HCT116 (cell line): ENCODE results near the gene BCL2L15. TPM values are rescaled to one million over a fixed set of nuclear protein-coding genes. Genes with fewer than 3 reads are reported as not detected.

Experiments used
- ATAC-seq: fragments of 200-7000 bp; cut with Tn5 transposase; 2 replicates; pipeline ENCODE4 v1.9.1; 2020; ENCODE audit warnings: mild to moderate bottlenecking, moderate library complexity
- BruUV-seq: library from RNA; stranded (reverse); fragments of 400-500 nt; replicated peaks from 2 replicates; lab custom pipeline; 2021; lab: Mats Ljungman, UMichigan
- CTCF ChIA-PET: fragments of 300-600 bp; sonication (Branson Sonifier 250); formaldehyde crosslinking; loops from one replicate; lab custom pipeline; 2021; ENCODE audit warnings: antibody characterized with exemption; lab: Charles Lee
- POLR2A ChIA-PET: fragments of 300-600, 350-600 bp; sonication (Branson Sonifier 250); formaldehyde crosslinking; loops from one replicate; lab custom pipeline; 2021; ENCODE audit warnings: antibody characterized with exemption; lab: Charles Lee
- RAD21 ChIA-PET, 2 experiments: fragments of 300-600 bp; sonication (Branson Sonifier 250); formaldehyde crosslinking; loops; one replicate each; lab custom pipeline; 2023; ENCODE audit warnings: low total read pairs in 2 of 2; ENCODE audit not compliant: uncharacterized antibody in 2 of 2, unreplicated experiment in 2 of 2, low non-redundant PET in 1 of 2; lab: Charles Lee
- DNase-seq: peaks from one replicate; pipeline ENCODE4 v3.0.0-alpha.2; 2010; ENCODE audit warnings: low read depth, low spot score
- H2AFZ ChIP-seq: fragments of 200-600 bp; shearing (Covaris generic), sonication (generic); 2 replicates; pipeline ENCODE4 v1.6.1; 2017; ENCODE audit warnings: low read depth, mixed run types, mixed read lengths, antibody characterized with exemption, low read length; ENCODE audit not compliant: poor library complexity, severe bottlenecking
- H3K27ac ChIP-seq: 2 replicates; pipeline ENCODE4 v1.5.1; 2012; ENCODE audit warnings: low read depth, low read length
- H3K27me3 ChIP-seq: fragments of 200-600 bp; sonication (generic); 2 replicates; pipeline ENCODE4 v1.6.1; 2016; ENCODE audit warnings: mixed run types, low read length, mixed read lengths; ENCODE audit not compliant: insufficient read depth
- H3K36me3 ChIP-seq, 2 experiments: fragments of 200-500 bp in 1 of 2; fragments of 200-600 bp in 1 of 2; sonication (Bioruptor generic) in 1 of 2; sonication (generic) in 1 of 2; 2 replicates each; pipeline versions ENCODE4 v1.5.1 to v1.6.1; 2014 to 2016; ENCODE audit warnings: low read length in 2 of 2, inconsistent platforms in 1 of 2, mixed read lengths in 1 of 2, mixed run types in 1 of 2; ENCODE audit not compliant: insufficient read depth in 2 of 2, control insufficient read depth in 1 of 2
- H3K4me1 ChIP-seq, 2 experiments: fragments of 200-600 bp in 1 of 2; sonication (generic) in 1 of 2; 2 replicates each; pipeline versions ENCODE4 v1.5.1 to v1.6.1; 2012 to 2017; ENCODE audit warnings: low read length in 2 of 2, inconsistent platforms in 1 of 2, mild to moderate bottlenecking in 1 of 2, mixed read lengths in 1 of 2, mixed run types in 1 of 2, moderate library complexity in 1 of 2; ENCODE audit not compliant: insufficient read depth in 2 of 2, control insufficient read depth in 1 of 2
- H3K4me2 ChIP-seq: fragments of 200-600 bp; sonication (generic); 2 replicates; pipeline ENCODE4 v1.6.1; 2017; ENCODE audit warnings: mixed run types, low read length, mixed read lengths
- H3K4me3 ChIP-seq, 2 experiments: fragments of 200-600 bp in 1 of 2; sonication (generic) in 1 of 2; replicated peaks in 1 of 2; 2 replicates each; pipeline ENCODE4 v1.5.1; 2011 to 2016; ENCODE audit warnings: low read length in 2 of 2, control low read depth in 1 of 2, low read depth in 1 of 2, mild to moderate bottlenecking in 1 of 2, mixed read lengths in 1 of 2, mixed run types in 1 of 2
- H3K79me2 ChIP-seq: fragments of 200-600 bp; sonication (generic); 2 replicates; pipeline ENCODE4 v1.6.1; 2017; ENCODE audit warnings: mild to moderate bottlenecking, mixed run types, low read length, moderate library complexity, mixed read lengths; ENCODE audit not compliant: insufficient read depth
- H3K9ac ChIP-seq: fragments of 200-600 bp; sonication (generic); 2 replicates; pipeline ENCODE4 v1.6.1; 2016; ENCODE audit warnings: low read length, mixed read lengths
- H3K9me2 ChIP-seq: fragments of 200-600 bp; sonication (generic), shearing (Covaris generic); 2 replicates; pipeline ENCODE4 v1.6.1; 2017; ENCODE audit warnings: mixed run types, mild to moderate bottlenecking, moderate library complexity; ENCODE audit not compliant: insufficient read depth
- H3K9me3 ChIP-seq, 2 experiments: fragments of 200-500 bp in 1 of 2; fragments of 200-600 bp in 1 of 2; sonication (Bioruptor generic) in 1 of 2; sonication (generic) in 1 of 2; 2 replicates each; pipeline ENCODE4 v1.6.1; 2014 to 2017; ENCODE audit warnings: low read length in 2 of 2, mixed read lengths in 2 of 2, inconsistent platforms in 1 of 2, low read depth in 1 of 2, mild to moderate bottlenecking in 1 of 2, mixed run types in 1 of 2, moderate library complexity in 1 of 2; ENCODE audit not compliant: control insufficient read depth in 1 of 2, insufficient read depth in 1 of 2
- H4K20me1 ChIP-seq: fragments of 200-600 bp; sonication (generic), shearing (Covaris generic); 2 replicates; pipeline ENCODE4 v1.6.1; 2017; ENCODE audit warnings: mixed run types, mild to moderate bottlenecking, moderate library complexity; ENCODE audit not compliant: insufficient read depth
- CEBPB ChIP-seq: IDR thresholded peaks from 2 replicates; pipeline ENCODE4 v1.6.1; 2012; ENCODE audit warnings: low read depth
- EGR1 ChIP-seq: IDR thresholded peaks from 2 replicates; pipeline ENCODE4 v1.6.1; 2012; ENCODE audit warnings: low read depth
- ELF1 ChIP-seq: IDR thresholded peaks from 2 replicates; pipeline ENCODE4 v1.6.1; 2012; ENCODE audit warnings: low read depth, borderline replicate concordance
- EZH2phosphoT487 ChIP-seq: fragments of 200-600 bp; IDR thresholded peaks from 2 replicates; pipeline ENCODE4 v1.6.1; 2018; ENCODE audit warnings: antibody characterized with exemption, borderline replicate concordance
- JUND ChIP-seq: IDR thresholded peaks from 2 replicates; pipeline ENCODE4 v1.6.1; 2012
- POLR2A ChIP-seq: IDR thresholded peaks from 2 replicates; pipeline ENCODE4 v1.7.0; 2011; ENCODE audit warnings: borderline replicate concordance; ENCODE audit not compliant: insufficient read depth, insufficient read length; ENCODE audit errors: extremely low read depth
- POLR2AphosphoS5 ChIP-seq: IDR thresholded peaks from 2 replicates; pipeline ENCODE4 v1.6.1; 2011; ENCODE audit warnings: mild to moderate bottlenecking, low read depth, low read length, moderate library complexity
- RAD21 ChIP-seq: IDR thresholded peaks from 2 replicates; pipeline ENCODE4 v1.6.1; 2012; ENCODE audit warnings: low read depth, mild to moderate bottlenecking
- SIN3A ChIP-seq: IDR thresholded peaks from 2 replicates; pipeline ENCODE4 v1.6.1; 2012; ENCODE audit warnings: low read depth
- SP1 ChIP-seq: IDR thresholded peaks from 2 replicates; pipeline ENCODE4 v1.6.1; 2012; ENCODE audit warnings: low read depth
- SRF ChIP-seq: IDR thresholded peaks from 2 replicates; pipeline ENCODE4 v1.6.1; 2012; ENCODE audit warnings: low read depth
- TCF7L2 ChIP-seq: IDR thresholded peaks from 2 replicates; pipeline ENCODE4 v1.7.0; 2011; ENCODE audit warnings: borderline replicate concordance, inconsistent platforms; ENCODE audit not compliant: insufficient read depth, insufficient read length; ENCODE audit errors: extremely low read depth
- YY1 ChIP-seq: IDR thresholded peaks from 2 replicates; pipeline ENCODE4 v1.6.1; 2011; ENCODE audit warnings: low read length, low read depth, moderate library complexity, mild to moderate bottlenecking; ENCODE audit not compliant: insufficient replicate concordance; ENCODE audit errors: extremely low read depth
- ZFX ChIP-seq: fragments of 450-650 bp; IDR thresholded peaks from 2 replicates; pipeline ENCODE4 v1.6.1; 2017
- ZNF274 ChIP-seq: fragments of 200-500 bp; sonication (Bioruptor generic); IDR thresholded peaks from 2 replicates; pipeline ENCODE4 v1.6.1; 2014; ENCODE audit warnings: mild to moderate bottlenecking, low read depth, low read length, inconsistent platforms
- intact Hi-C: fragments of 100-400 bp; cut with micrococcal nuclease; formaldehyde crosslinking; loops from 2 replicates; pipeline ENCODE4 v1.10.0; 2022
- total RNA-seq: library from RNA; stranded (reverse); gene quantifications from one replicate; pipeline ENCODE4 v1.2.1, GENCODE V29; 2021; ENCODE audit not compliant: unreplicated experiment
- TF ChIP-seq, protein P1 (sequence below): IDR thresholded peaks from 2 replicates; pipeline ENCODE4 v1.6.1; 2012; ENCODE audit warnings: low read depth
- TF ChIP-seq, protein P2 (sequence below): IDR thresholded peaks from 2 replicates; pipeline ENCODE4 v1.6.1; 2012

The BCL2L15 gene
- total RNA-seq, 1 experiment from 2014 or later: 0.54 TPM

DNA sequence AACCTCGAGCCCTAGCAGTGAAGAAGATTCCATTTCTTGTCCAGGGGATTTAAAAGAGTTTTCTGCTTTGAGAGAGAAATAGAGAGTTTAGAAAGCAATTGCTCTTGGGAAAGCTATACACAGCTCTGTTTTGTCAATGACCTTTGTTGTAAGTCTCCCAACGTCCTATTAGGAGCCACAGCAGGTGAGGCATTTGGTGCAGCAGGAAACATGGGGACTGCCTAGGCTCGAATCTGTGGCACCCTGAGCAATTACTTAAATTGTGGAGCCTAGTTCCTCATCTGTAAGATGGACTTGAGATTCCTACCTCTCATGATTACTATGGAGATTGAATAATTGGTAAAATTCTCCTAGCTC lies 25.9 kb upstream of the BCL2L15 start:
- Histone ChIP-seq H4K20me1 (no peaks in the 10 kb centered on the region), H3K27me3 (no peaks in the 10 kb centered on the region), H3K9ac (no peak overlapping the region), H3K36me3 (peaks cover 12 to 16% of the 10 kb centered on the region in 2 experiments; a peak in 3 of 4 replicates), H3K9me3 (no peaks in the 10 kb centered on the region), H3K4me2 (no peak overlapping the region), H3K9me2 (no peaks in the 10 kb centered on the region), H2AFZ (no peak overlapping the region), H3K79me2 (no peaks in the 10 kb centered on the region), H3K4me3 (no peak overlapping the region), H3K27ac (no peak overlapping the region), H3K4me1 (no peaks in the 10 kb centered on the region)
- ChIA-PET POLR2A (no interaction called here), CTCF (no interaction called here), RAD21 (no interaction called here)
- TF ChIP-seq, protein P1, sequence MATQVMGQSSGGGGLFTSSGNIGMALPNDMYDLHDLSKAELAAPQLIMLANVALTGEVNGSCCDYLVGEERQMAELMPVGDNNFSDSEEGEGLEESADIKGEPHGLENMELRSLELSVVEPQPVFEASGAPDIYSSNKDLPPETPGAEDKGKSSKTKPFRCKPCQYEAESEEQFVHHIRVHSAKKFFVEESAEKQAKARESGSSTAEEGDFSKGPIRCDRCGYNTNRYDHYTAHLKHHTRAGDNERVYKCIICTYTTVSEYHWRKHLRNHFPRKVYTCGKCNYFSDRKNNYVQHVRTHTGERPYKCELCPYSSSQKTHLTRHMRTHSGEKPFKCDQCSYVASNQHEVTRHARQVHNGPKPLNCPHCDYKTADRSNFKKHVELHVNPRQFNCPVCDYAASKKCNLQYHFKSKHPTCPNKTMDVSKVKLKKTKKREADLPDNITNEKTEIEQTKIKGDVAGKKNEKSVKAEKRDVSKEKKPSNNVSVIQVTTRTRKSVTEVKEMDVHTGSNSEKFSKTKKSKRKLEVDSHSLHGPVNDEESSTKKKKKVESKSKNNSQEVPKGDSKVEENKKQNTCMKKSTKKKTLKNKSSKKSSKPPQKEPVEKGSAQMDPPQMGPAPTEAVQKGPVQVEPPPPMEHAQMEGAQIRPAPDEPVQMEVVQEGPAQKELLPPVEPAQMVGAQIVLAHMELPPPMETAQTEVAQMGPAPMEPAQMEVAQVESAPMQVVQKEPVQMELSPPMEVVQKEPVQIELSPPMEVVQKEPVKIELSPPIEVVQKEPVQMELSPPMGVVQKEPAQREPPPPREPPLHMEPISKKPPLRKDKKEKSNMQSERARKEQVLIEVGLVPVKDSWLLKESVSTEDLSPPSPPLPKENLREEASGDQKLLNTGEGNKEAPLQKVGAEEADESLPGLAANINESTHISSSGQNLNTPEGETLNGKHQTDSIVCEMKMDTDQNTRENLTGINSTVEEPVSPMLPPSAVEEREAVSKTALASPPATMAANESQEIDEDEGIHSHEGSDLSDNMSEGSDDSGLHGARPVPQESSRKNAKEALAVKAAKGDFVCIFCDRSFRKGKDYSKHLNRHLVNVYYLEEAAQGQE: no peak
- no peak for TF ChIP-seq RAD21
- no peak for TF ChIP-seq EGR1
- TF ChIP-seq SIN3A: no peak
- no peak for TF ChIP-seq JUND
- TF ChIP-seq TCF7L2: no peak
- TF ChIP-seq ZFX: no peak
- no peak for TF ChIP-seq ELF1
- no peak for TF ChIP-seq POLR2AphosphoS5
- no peak for TF ChIP-seq SP1
- TF ChIP-seq SRF: no peak
- no peak for TF ChIP-seq ZNF274
- TF ChIP-seq EZH2phosphoT487: no peak
- TF ChIP-seq, protein P2, sequence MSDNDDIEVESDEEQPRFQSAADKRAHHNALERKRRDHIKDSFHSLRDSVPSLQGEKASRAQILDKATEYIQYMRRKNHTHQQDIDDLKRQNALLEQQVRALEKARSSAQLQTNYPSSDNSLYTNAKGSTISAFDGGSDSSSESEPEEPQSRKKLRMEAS: no peak
- no peak for TF ChIP-seq POLR2A
- no peak for TF ChIP-seq YY1
- TF ChIP-seq CEBPB: no peak
- intact Hi-C loops: no loop called here
- DNase-seq (no peak), ATAC-seq (no peak)
- BruUV-seq: no TSS peak
